GM12878 (cell line): ENCODE data around the gene FGFR2. TPM values are rescaled to one million over a fixed set of nuclear protein-coding genes. Genes with fewer than 3 reads are reported as not detected.

Experiments
- ATAC-seq: fragments of 200-7000 bp; cut with Tn5 transposase; 3 replicates; pipeline ENCODE4 v1.9.1; 2020; ENCODE audit warnings: mild to moderate bottlenecking, moderate library complexity
- BruUV-seq: library from RNA; stranded (reverse); fragments of 400-500 nt; replicated peaks from 2 replicates; lab custom pipeline; 2021; lab: Mats Ljungman, UMichigan
- CTCF ChIA-PET: fragments of 300-600 bp; sonication (Branson Sonifier 250); formaldehyde crosslinking; extraction: SDS; loops from one replicate; lab custom pipeline; 2021; ENCODE audit warnings: inconsistent platforms; lab: Yijun Ruan, JAX
- POLR2A ChIA-PET: fragments of 350-600 bp; formaldehyde crosslinking; extraction: SDS; loops from one replicate; lab custom pipeline; 2021; ENCODE audit warnings: inconsistent platforms; lab: Charles Lee
- RAD21 ChIA-PET: fragments of 300-600 bp; sonication (Branson Sonifier 250); formaldehyde crosslinking; loops from one replicate; lab custom pipeline; 2023; ENCODE audit warnings: antibody characterized with exemption; ENCODE audit not compliant: unreplicated experiment; lab: Charles Lee
- SMC1A ChIA-PET: fragments of 300-600 bp; sonication (Branson Sonifier 250); formaldehyde crosslinking; loops from one replicate; lab custom pipeline; 2023; ENCODE audit not compliant: unreplicated experiment, uncharacterized antibody; lab: Charles Lee
- DNase-seq: peaks from one replicate; pipeline ENCODE4 v3.0.0-alpha.2; 2011; ENCODE audit warnings: low read depth, low spot score
- FAIRE-seq: peaks from 3 replicates; lab custom pipeline; 2011; peaks lifted over from hg19 to GRCh38; lab: Jason Lieb, UNC
- H2AFZ ChIP-seq: 2 replicates; pipeline ENCODE4 v1.6.0; 2011; ENCODE audit warnings: low read depth, low read length, control low read depth; ENCODE audit not compliant: control insufficient read depth
- H3K27ac ChIP-seq: 2 replicates; pipeline ENCODE4 v1.5.1; 2011; ENCODE audit warnings: control low read depth; ENCODE audit not compliant: control insufficient read depth, insufficient read depth
- H3K27me3 ChIP-seq, 2 experiments: replicated peaks in 1 of 2; 2 replicates each; pipeline versions ENCODE4 v1.6.0 to v1.6.1; 2011; ENCODE audit warnings: low read length in 1 of 2; ENCODE audit not compliant: control insufficient read depth in 2 of 2, insufficient read depth in 2 of 2
- H3K36me3 ChIP-seq, 2 experiments: 2 replicates each; pipeline ENCODE4 v1.5.1; 2011; ENCODE audit warnings: low read length in 1 of 2; ENCODE audit not compliant: control insufficient read depth in 2 of 2, insufficient read depth in 2 of 2
- H3K4me1 ChIP-seq: 2 replicates; pipeline ENCODE4 v1.6.1; 2011; ENCODE audit warnings: mild to moderate bottlenecking, low read length, moderate library complexity, mixed read lengths; ENCODE audit not compliant: control insufficient read depth, insufficient read depth
- H3K4me2 ChIP-seq: 2 replicates; pipeline ENCODE4 v1.6.0; 2011; ENCODE audit warnings: control low read depth; ENCODE audit not compliant: control insufficient read depth, insufficient read depth
- H3K4me3 ChIP-seq: fragments of 200-600 bp; sonication (generic); 2 replicates; pipeline ENCODE4 v1.5.1; 2016
- H3K79me2 ChIP-seq: 2 replicates; pipeline ENCODE4 v1.6.0; 2011; ENCODE audit warnings: low read length; ENCODE audit not compliant: control insufficient read depth, insufficient read depth
- H3K9ac ChIP-seq: 2 replicates; pipeline ENCODE4 v1.8.0; 2011; ENCODE audit warnings: low read length, control low read depth, mixed read lengths; ENCODE audit not compliant: control insufficient read depth, insufficient read depth
- H3K9me3 ChIP-seq: replicated peaks from 3 replicates; pipeline ENCODE4 v1.5.1; 2011; ENCODE audit warnings: mild to moderate bottlenecking, low read length; ENCODE audit not compliant: control insufficient read depth, insufficient read depth
- H4K20me1 ChIP-seq: 2 replicates; pipeline ENCODE4 v1.6.0; 2011; ENCODE audit not compliant: control insufficient read depth, insufficient read depth
- ATF3 ChIP-seq: IDR thresholded peaks from 2 replicates; pipeline ENCODE4 v1.6.1; 2011; ENCODE audit warnings: low read depth, mild to moderate bottlenecking, low read length, moderate library complexity, borderline replicate concordance; ENCODE audit errors: extremely low read depth
- CTCF ChIP-seq, 3 experiments: IDR thresholded peaks in 2 of 3; conservative IDR thresholded peaks in 1 of 3; 2 replicates each; pipeline ENCODE4 v1.5.1; 2011; ENCODE audit warnings: low read depth in 3 of 3, low read length in 3 of 3, mild to moderate bottlenecking in 3 of 3, control low read depth in 2 of 3, moderate library complexity in 2 of 3, inconsistent platforms in 1 of 3, mixed read lengths in 1 of 3; ENCODE audit not compliant: control insufficient read depth in 2 of 3, insufficient read depth in 1 of 3; ENCODE audit errors: extremely low read depth in 1 of 3
- FOXM1 ChIP-seq: IDR thresholded peaks from 2 replicates; pipeline ENCODE4 v1.6.1; 2012; ENCODE audit warnings: low read depth, mild to moderate bottlenecking, inconsistent platforms, low read length, moderate library complexity
- IKZF2 ChIP-seq, 2 experiments: fragments of 450-650 bp; IDR thresholded peaks; 2 replicates each; pipeline ENCODE4 v1.6.1; 2017; ENCODE audit warnings: mild to moderate bottlenecking in 2 of 2, moderate library complexity in 2 of 2
- MLLT1 ChIP-seq: fragments of 450-650 bp; IDR thresholded peaks from 2 replicates; pipeline ENCODE4 v1.6.1; 2016; ENCODE audit warnings: mild to moderate bottlenecking
- PKNOX1 ChIP-seq: fragments of 450-650 bp; IDR thresholded peaks from 2 replicates; pipeline ENCODE4 v1.6.1; 2016; ENCODE audit warnings: mild to moderate bottlenecking
- SREBF1 ChIP-seq: IDR thresholded peaks from 2 replicates; pipeline ENCODE4 v1.6.1; 2012; ENCODE audit warnings: mild to moderate bottlenecking, low read length
- SUZ12 ChIP-seq: fragments of 200-600 bp; sonication (generic); IDR thresholded peaks from one replicate; pipeline ENCODE4 v1.6.1; 2018; ENCODE audit warnings: antibody characterized with exemption, mild to moderate bottlenecking; ENCODE audit not compliant: unreplicated experiment
- ZBTB33 ChIP-seq: fragments of 450-650 bp; IDR thresholded peaks from 2 replicates; pipeline ENCODE4 v1.6.1; 2017; ENCODE audit warnings: mild to moderate bottlenecking
- ZNF687 ChIP-seq: fragments of 450-650 bp; IDR thresholded peaks from 2 replicates; pipeline ENCODE4 v1.6.1; 2017; ENCODE audit warnings: mild to moderate bottlenecking, moderate library complexity
- WGBS: methylation state at CpG from one replicate; pipeline ENCODE4 v1.1.6; 2016; ENCODE audit warnings: low lambda C conversion rate; ENCODE audit not compliant: insufficient replicate concordance, insufficient coverage; ENCODE audit errors: missing lambda C conversion rate; 5-methylcytosine and 5-hydroxymethylcytosine counted together
- in situ Hi-C: fragments of 300-500 bp; cut with MboI; formaldehyde crosslinking; loops from 9 replicates; pipeline ENCODE4 v1.14.3; 2018; ENCODE audit warnings: mixed read lengths
- intact Hi-C: fragments of 100-400 bp; cut with micrococcal nuclease; formaldehyde crosslinking; loops from one replicate; pipeline ENCODE4 v1.14.2; 2022; ENCODE audit not compliant: unreplicated experiment
- polyA plus RNA-seq, 11 experiments: library from polyadenylated mRNA; depleted of rRNA in 4 of 11; unstranded in 6 of 11; stranded (reverse) in 5 of 11; fragments of >200 nt; fragmentation: Nextera tagmentation in 4 of 11; fragmentation: Illumina TruSeq in 1 of 11; extraction: Ambion mirVana in 4 of 11; extraction: Trizol in 1 of 11; gene quantifications; 1 replicate in 1 of 11; 2 replicates in 10 of 11; pipeline versions ENCODE4 v1.2.1 to v1.2.3, GENCODE V29; 2011 to 2016; ENCODE audit warnings: inconsistent platforms in 2 of 11, missing spikeins in 2 of 11, low read depth in 1 of 11
- total RNA-seq, 4 experiments: library from RNA; depleted of rRNA in 3 of 4; stranded (reverse); fragments of >200 nt in 3 of 4; fragmentation: Illumina TruSeq in 1 of 4; extraction: Trizol in 1 of 4; gene quantifications; 2 replicates each; pipeline versions ENCODE4 v1.2.1 to v1.2.3, GENCODE V29; 2013 to 2021

The FGFR2 gene
- total and polyA plus RNA-seq, 10 of the 15 experiments (the other 5 are each of a cell fraction or from before 2014, with no cell fraction given): 0.04 to 0.15 TPM; not detected in 8

- TF ChIP-seq ZBTB33 (no peak), IKZF2 (IDR thresholded peaks at IDR 0.05) (no peak), SREBF1 (no peak)
Measured at GRCh38 chr10:121452581-121452980, 145.7 kb downstream of the FGFR2 start (continued).

GRCh38 chr10:121450247-121450646 lies 148.0 kb downstream of the FGFR2 start:
- CTCF ChIA-PET: interaction anchor here (1.0 kb wide), 1 partner anchor 158 kb away, joined by 4 read pairs; no protein-coding TSS in a partner anchor
- 67% methylated on average over 6 of the region's 6 CpGs for WGBS
- intact Hi-C loops: no loop called here
- TF ChIP-seq CTCF (IDR thresholded peaks at IDR 0.05 in 2 of 3, conservative IDR thresholded peaks at IDR 0.05 in 1 of 3; ENCODE audit: control insufficient read depth in 2 of 3, extremely low read depth in 1 of 3, insufficient read depth in 1 of 3, low read depth in 3 of 3, low read length in 3 of 3) (no peak), ZNF687 (no peak), ATF3 (no peak), SUZ12 (no peak), FOXM1 (no peak), MLLT1 (no peak), PKNOX1 (no peak)

More at GRCh38 chr10:121450247-121450646, 148.0 kb downstream of the FGFR2 start:
- Histone ChIP-seq H4K20me1 (no peaks in the 10 kb centered on the region), H3K27me3 (no peaks in the 10 kb centered on the region; a peak in 1 of 4 replicates), H3K9ac (no peak overlapping the region), H3K36me3 (no peaks in the 10 kb centered on the region), H3K4me2 (no peak overlapping the region), H3K4me3 (no peak overlapping the region), H3K27ac (no peak overlapping the region), H3K4me1 (no peaks in the 10 kb centered on the region), H3K9me3 (no peaks in the 10 kb centered on the region), H3K79me2 (no peaks in the 10 kb centered on the region), H2AFZ (no peak overlapping the region)
- POLR2A ChIA-PET: interaction anchor here (0.5 kb wide), 1 partner anchor 64 kb away, joined by 3 read pairs; no protein-coding TSS in a partner anchor
- FAIRE-seq: no peak
- no TSS peak for BruUV-seq
- RAD21 ChIA-PET: interaction anchor here (1.8 kb wide), 1 partner anchor 18 kb away, joined by 5 read pairs; no protein-coding TSS in a partner anchor
- ATAC-seq: no peak
- SMC1A ChIA-PET: interaction anchor here (1.0 to 1.4 kb wide), 3 partner anchors 9 to 33 kb away, joined by 4 read pairs; no protein-coding TSS in a partner anchor
- in situ Hi-C loops: no loop called here
- DNase-seq: no peak
